GM10266 (cell line): ENCODE measurements around the gene DMRT2.
A peak's percentile ranks its signal among the peaks of the same experiment; 100 is the strongest.

Experiments
- DNase-seq: peaks from one replicate; pipeline ENCODE4 v3.0.0; 2012; ENCODE audit errors: extremely low spot score
- TF ChIP-seq, protein P1 (sequence below): IDR thresholded peaks from 2 replicates; pipeline ENCODE4 v1.5.1; 2012; ENCODE audit warnings: mild to moderate bottlenecking, low read depth; ENCODE audit not compliant: control insufficient read depth, insufficient read depth; ENCODE audit errors: missing control alignments

The DMRT2 gene

DNA sequence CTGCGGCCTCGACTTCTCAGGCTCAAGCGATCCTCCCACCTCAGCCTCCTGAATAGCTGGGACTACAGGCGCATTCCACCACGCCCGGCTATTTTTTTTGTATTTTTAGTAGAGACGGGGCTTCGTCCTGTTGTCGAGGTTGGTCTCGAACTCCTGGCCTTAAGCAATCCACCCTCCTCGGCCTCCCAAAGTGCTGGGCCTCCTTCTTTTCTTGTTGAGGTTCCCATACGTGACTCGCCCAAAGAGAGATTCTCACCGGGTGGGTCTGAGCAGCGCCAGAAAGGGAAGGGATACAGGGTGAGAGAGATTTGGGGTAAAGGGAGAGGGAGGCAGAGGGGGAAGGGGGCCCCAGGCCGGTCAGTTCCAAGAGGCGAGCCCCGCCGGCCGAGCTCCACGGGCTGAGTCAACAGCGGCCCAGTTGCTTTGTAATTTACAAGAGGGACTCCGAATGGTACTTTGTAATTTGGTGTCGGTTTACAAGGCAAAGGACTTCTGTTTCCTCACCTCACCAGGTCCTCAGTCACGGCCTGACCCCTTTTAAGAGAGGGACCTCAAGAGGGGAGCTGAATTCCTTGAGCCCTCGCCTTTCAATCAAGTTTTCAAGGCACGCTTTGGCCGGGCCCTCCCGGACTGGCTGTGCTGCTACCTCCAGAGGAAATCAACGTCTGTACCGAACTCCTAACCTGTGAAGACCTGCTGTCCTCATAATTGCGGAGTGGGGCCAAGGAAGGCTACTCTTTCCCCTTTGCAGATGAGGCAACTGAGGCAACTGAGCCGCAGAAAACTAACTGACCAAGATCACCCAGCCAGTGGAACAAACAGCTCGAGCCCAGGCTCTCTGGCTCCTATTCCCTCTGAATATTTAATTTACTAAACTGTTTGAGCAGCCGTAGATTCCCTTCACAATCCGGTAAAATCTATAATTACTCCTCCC lies 3.3 kb upstream of the DMRT2 start:
- peak; percentile 36 for DNase-seq

GRCh38 chr9:1047591-1048230 lies 2.4 kb upstream of the DMRT2 start:
- peak; percentile 41 for DNase-seq
- TF ChIP-seq, protein P1, sequence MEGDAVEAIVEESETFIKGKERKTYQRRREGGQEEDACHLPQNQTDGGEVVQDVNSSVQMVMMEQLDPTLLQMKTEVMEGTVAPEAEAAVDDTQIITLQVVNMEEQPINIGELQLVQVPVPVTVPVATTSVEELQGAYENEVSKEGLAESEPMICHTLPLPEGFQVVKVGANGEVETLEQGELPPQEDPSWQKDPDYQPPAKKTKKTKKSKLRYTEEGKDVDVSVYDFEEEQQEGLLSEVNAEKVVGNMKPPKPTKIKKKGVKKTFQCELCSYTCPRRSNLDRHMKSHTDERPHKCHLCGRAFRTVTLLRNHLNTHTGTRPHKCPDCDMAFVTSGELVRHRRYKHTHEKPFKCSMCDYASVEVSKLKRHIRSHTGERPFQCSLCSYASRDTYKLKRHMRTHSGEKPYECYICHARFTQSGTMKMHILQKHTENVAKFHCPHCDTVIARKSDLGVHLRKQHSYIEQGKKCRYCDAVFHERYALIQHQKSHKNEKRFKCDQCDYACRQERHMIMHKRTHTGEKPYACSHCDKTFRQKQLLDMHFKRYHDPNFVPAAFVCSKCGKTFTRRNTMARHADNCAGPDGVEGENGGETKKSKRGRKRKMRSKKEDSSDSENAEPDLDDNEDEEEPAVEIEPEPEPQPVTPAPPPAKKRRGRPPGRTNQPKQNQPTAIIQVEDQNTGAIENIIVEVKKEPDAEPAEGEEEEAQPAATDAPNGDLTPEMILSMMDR = no peak

More for the DNA sequence above, 3.3 kb upstream of the DMRT2 start:
- TF ChIP-seq, protein P1 = no peak

DNA sequence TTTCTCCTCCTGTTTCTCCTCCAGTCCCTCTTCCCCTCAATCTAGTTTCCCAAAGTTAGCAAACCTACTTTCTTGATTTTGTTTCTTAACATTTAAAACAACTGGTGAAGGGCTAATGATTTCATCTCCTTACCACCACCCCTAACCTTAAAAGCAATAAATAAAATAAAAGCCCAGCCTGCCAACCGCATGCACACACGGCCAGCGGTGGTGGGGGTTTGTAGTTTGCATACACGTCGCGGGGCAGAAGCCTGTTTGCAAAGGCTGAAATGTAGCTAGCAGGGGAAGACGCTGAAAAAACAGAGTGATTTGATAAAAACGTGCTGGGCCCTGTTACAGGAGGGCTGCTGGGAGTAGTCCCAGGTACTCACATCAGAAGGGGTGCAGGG lies 1.9 kb upstream of the DMRT2 start:
- TF ChIP-seq, protein P1 = no peak
- no peak for DNase-seq

GRCh38 chr9:1048811-1049210 lies 1.3 kb upstream of the DMRT2 start:
- TF ChIP-seq, protein P1 = no peak
- DNase-seq = no peak

- TF ChIP-seq, protein P1 = no peak
- DNase-seq = peak; percentile 23
Observed at GRCh38 chr9:1049641-1050040, 516 bp upstream of the DMRT2 start.

GRCh38 chr9:1051210-1051583 lies 1.0 kb downstream of the DMRT2 start:
- DNase-seq = peak; percentile 18
- TF ChIP-seq, protein P1 = no peak
